Measurements from ENCODE around the gene CD4.

CD4 gene

GRCh38 chr12:6830286-6830890 lies 41.1 kb downstream of the CD4 start:
- DNase-seq: no peak

DNA sequence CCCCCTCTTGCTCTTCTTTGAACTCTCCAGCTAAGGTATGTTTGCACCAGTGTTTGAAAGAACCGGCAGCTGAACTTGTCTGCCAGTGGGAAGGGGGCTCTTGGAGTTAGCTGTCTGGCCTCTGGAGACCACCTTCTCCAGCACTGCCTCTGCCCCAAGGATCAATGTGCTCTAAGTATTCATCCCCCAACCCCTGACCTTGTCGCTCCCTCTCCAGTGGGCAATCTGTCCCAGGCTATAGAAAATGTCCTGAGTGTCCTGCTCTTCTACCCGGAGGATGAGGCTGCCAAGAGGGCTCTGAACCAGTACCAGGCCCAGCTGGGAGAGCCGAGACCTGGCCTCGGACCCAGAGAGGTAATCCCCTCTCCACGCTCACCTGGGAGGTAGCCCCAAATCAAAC lies 41.7 kb downstream of the CD4 start:
- no peak for DNase-seq

- DNase-seq: no peak
These were observed 42.2 kb downstream of the CD4 start for GRCh38 chr12:6831450-6831995.

- no peak for DNase-seq
These were observed 42.8 kb downstream of the CD4 start for GRCh38 chr12:6832125-6832524.

- no peak for DNase-seq
These were observed 44.0 kb downstream of the CD4 start for GRCh38 chr12:6833189-6833890.

GRCh38 chr12:6834254-6834653 lies 44.9 kb downstream of the CD4 start:
- no peak for DNase-seq

- no peak for DNase-seq
These were observed 45.5 kb downstream of the CD4 start for GRCh38 chr12:6834873-6835272.

DNA sequence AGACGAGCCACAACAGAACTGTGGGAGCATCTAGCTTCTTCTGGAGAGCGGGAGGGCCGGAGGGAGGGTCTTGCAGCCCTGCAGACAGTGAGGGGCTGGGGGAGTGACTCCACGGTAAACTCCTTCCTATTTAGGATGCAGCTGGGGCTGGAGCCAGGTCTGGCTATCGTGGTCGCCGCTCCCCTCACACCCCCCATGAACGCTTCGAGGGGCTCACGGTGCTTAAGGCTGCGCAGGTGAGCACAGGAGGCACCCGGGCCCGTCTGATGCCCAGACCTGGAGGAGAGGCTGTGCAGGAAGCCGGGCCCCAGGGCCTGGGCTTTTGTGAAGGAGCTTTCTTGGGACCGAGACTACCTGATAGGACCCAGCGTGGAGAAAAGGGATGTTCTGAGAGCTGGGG lies 47.5 kb downstream of the CD4 start:
- no peak for DNase-seq

GRCh38 chr12:6837370-6838060 lies 48.2 kb downstream of the CD4 start:
- no peak for DNase-seq

DNA sequence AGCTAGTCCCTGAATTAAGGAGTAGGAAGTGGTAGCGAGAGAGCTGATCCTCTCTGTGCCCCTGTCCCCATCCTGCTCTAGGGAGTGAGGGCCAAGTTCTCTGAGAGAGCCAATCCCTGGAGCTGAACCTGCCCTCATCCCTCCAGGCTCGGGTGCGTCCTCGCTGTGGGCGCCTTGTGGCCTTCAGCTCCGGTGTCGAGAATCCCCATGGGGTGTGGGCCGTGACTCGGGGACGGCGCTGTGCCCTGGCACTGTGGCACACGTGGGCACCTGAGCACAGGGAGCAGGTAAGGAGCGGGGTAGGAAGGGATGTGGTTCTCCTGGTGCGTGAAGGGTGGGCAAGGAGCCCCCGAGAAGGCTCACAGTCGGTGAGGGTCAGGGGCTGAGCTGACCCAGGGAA lies 49.5 kb downstream of the CD4 start:
- no peak for DNase-seq

DNA sequence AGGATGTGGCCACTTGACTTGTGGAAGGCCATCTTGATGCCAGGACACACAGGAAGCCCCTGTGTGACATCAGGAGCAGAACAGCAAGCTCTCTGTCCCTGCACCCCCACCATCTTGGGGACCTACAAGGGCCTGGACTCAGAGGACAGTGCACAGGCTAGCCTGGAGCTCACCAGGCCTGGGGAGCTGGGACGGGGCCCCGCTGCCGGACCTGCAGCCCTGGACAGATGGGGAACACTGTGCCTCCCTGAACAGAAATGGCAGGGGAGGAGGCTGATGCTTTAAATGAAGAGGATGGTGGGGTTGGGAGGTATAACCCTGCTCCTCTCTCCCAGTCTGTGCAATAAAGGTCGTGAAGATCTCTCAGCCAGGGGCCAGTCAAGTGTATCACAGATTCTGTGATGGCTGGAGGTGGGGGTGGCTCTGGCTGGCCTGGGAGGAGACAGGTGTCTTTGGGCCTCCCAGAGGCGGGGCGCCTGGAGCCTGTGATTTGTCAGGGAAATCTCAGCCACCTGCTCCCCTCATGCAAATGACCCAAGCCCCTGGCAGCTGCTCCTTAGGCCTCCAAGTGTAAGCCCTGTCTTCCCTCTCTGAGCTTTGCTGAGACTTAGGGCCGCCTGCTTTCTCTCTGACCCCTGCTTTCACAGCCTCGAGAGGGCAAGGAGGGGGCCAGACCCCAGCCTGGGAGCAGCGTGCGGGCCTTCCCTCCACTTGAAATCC lies 50.3 kb downstream of the CD4 start:
- no peak for DNase-seq

- no peak for DNase-seq
These were observed 51.0 kb downstream of the CD4 start for GRCh38 chr12:6840330-6840729.

DNA sequence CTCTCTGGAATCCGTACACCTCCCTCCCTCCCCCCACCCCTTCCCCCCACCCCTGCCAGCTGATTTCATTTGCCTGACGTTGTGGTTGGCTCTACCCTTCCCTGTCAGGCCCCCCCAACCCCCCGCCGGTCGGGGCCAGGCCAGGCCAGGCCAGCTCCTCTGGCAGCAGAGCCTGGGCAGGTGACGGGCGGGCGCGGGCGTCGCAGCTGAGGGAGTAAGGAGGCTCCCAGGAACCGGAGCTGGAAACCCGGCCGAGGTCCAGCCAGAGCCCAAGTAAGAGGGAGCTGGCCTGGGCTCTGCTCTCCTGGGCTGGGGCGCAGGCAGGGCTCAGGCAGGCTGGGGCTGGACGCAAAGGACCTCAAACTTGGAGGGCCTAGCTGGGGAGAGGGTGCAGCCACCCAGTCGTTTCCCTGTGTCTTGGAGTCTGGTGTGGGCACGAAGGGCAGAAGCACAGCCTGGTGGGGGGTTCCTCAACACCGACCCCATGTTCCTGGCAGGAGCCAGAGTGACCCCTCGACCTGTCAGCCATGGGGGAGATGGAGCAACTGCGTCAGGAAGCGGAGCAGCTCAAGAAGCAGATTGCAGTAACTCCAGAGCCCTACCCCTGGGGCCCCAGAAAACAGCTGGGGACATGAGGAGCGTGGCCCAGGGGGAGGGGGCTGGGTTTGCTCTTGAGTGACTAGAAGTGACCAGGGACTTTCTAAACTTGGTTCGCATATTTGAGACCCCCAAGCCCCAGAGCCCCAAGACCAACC lies 51.6 kb downstream of the CD4 start, which contains the start of gene GNB3:
GNB3 (plus strand) TSS at position 165 of the 755 bp plus-strand sequence; CDS start at position 528, 363 bp downstream.
- no peak for DNase-seq

- no peak for DNase-seq
These were observed 52.7 kb downstream of the CD4 start for GRCh38 chr12:6842075-6842474.

- no peak for DNase-seq
These were observed 54.0 kb downstream of the CD4 start for GRCh38 chr12:6843118-6843902.

DNA sequence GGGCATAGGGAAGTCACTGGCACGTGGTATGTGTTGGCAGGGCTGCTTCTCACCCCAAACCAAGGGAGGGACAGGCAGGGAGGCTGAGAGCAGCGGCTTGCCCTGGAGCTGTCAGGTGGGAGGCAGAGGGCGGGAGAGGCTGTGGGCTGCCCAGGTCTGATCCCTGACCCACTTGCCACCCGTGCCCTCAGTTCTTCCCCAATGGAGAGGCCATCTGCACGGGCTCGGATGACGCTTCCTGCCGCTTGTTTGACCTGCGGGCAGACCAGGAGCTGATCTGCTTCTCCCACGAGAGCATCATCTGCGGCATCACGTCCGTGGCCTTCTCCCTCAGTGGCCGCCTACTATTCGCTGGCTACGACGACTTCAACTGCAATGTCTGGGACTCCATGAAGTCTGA lies 56.1 kb downstream of the CD4 start:
- DNase-seq: no peak

DNA sequence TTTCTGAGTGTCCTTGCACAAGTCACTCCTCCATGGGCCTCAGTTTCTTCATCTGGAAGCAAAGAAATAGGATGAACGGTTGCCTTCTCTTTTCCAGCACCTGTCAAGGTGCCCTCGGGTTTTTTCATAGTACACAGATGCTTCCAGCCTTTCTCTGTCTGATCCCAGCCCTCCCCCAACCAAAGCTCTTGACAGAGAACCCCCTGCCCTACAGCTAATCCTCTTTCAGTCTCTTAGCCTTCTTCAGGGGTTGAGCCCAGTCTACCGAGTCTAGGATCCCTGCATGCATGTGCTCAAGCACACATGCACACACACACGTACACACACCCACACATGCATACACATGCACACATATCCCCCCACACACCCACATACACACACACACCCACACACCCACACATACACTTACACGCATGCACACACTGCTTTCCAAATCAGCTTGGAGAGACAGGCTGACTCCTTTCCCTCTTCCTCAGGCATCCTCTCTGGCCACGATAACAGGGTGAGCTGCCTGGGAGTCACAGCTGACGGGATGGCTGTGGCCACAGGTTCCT lies 57.1 kb downstream of the CD4 start:
- no peak for DNase-seq

- no peak for DNase-seq
These were observed 58.3 kb downstream of the CD4 start for GRCh38 chr12:6847676-6848075.

DNA sequence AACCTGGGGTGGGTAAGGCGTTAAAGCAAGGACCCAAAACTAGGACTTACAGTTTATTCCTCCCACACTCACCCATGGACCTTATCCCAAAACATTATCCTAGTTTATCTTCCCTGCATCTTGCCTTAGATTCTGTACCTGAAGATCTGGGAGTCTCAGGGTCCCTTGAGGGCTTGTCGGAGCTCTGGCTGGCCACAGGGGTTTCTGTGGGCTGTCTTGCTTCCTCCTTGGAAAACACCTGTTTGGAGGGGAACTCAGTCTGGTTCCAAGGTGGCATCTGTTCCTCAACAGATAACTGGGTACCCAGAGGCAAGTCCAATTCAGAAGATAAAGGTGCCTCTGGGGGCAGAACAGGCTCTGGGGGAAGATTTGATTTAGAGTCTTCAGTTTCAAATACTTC lies 60.1 kb downstream of the CD4 start:
- no peak for DNase-seq

DNA sequence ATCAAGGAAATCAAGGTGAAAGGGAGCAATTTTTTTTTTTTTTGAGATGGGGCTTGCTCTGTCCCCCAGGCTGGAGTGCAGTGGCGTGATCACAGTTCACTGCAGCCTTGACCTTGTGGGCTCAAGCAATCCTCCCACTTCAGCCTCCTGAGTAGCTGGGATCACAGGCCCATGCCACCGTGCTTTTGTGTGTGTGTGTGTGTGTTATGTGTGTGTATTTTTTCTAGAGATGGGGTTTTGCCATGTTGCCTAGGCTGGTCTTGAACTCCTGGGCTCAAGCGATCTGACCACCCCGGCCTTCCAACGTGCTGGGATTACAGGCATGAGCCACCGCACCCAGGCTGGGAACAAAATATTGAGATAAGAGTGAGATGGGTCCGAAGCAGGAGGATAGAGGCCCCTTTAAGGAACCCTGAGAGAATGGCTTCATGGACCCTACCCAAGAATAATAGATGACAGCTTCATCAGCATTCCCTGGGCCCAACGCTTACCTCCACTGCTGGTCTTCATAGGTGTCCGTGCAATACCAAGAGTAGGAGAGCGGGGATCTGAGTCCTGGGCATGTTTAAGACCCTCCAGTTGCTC lies 60.7 kb downstream of the CD4 start:
- DNase-seq: no peak

DNA sequence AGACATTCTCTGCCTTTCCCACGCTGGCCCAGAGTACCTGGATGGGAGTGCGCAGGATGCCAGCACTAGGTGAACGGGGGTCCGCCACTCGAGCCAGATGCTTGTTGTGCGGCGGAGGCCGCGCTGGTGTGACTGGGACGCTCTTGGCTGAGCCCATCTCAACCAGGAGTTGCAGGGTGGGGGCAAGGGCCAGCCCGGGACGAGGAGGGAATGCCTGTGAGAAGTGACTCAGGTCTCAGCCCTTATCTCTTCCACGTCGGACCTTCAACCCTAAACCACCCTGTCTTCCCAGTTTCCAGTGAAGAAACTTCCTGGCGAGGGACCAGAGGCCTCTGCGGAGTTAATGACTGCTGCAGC lies 61.4 kb downstream of the CD4 start:
- DNase-seq: no peak

Measured in GOT3 (cell line).